ENCODE data around the gene ULBP2. TPM values are rescaled to one million over a fixed set of nuclear protein-coding genes. Genes with fewer than 3 reads are reported as not detected.

The ULBP2 gene, protein sequence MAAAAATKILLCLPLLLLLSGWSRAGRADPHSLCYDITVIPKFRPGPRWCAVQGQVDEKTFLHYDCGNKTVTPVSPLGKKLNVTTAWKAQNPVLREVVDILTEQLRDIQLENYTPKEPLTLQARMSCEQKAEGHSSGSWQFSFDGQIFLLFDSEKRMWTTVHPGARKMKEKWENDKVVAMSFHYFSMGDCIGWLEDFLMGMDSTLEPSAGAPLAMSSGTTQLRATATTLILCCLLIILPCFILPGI
- 1 to 10 TPM; 2.7 to 3.4 TPM for total RNA-seq

DNA sequence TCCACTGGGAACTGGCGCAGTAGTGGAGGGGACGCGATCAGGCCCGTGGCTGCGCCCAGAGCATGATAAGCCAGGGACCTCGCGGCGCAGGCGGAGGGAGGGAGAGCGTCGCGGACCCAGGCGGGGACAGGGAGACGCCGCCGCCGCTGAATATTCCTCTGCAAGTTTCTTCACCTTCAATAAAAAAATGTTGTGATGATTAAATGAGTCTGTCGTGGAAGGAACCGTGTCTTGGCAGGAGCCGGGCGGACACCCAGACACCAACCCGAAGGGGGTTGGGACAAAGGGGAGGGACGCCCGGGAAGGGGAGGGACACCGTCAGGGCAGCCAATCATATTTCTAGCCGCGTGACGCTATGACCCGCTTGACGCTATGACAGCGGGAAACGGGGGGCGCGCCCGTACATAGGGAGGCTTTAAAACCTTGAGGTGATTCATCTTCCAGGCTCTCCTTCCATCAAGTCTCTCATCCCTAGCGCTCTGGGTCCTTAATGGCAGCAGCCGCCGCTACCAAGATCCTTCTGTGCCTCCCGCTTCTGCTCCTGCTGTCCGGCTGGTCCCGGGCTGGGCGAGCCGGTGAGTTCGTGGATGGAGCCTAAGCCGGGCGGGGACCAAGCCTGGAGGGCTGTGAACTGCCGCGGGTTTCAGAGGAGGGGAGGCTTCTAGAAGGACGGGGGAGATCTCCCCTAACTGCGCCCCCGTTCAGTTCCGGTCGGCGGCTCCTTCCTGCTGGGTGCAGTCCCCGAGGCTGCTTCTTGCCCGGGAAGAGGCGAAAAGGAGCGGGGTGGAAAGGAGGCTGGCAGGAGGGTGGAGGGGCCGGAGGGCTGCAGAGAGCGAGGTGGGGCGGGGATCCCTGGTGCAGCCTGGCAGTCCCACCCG lies at the start of gene ULBP2:
ULBP2 (plus strand) TSS at position 432 of the 878 bp plus-strand sequence; CDS start at position 491, 59 bp downstream.

DNA sequence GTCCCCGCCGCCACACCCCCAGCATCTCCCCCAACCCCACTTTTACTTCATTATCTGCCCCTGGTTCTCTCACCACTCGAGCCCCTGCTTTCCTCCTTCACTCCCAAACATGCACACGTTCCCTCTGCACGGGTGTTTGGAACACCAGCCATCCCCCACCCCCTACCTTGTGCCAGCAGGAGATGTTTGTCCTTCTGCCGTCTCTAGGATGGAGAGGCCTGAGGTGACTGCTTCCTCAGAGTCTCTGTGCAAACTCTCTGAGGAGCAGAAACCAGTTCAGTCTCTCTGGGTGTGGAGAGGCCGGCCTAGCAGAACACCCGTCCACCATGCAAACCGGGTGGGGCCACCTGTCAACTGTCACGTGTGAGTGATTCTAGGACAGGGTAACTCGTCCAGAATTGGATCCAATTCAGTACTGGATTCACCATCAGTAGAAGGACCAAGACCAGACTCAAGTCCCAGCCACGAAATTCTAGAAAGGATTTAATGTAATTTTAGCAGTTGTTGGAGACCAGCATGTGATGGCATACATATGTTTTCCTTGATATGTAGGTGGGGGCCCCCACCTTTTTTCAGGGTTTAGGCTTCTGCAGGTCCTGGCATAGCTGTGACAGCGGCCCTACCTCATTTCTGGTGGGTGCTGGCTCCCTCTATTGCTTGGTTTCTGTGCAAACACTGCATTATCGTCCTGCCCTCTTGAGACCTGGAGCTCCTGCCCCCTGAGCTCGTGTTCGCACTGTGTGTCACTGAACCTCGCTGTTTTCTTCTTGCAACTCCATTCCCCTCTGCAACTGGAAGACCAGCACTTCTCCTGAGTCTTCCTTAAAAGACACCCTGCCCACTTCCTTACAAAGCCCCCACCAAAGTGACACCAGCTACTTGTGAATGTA lies 43.7 kb upstream of the ULBP2 start, which contains the start of gene RAET1E:
RAET1E (minus strand) TSS at position 259 of the 890 bp plus-strand sequence. CDS start 7,212 bp downstream, outside the sequence.

DNA sequence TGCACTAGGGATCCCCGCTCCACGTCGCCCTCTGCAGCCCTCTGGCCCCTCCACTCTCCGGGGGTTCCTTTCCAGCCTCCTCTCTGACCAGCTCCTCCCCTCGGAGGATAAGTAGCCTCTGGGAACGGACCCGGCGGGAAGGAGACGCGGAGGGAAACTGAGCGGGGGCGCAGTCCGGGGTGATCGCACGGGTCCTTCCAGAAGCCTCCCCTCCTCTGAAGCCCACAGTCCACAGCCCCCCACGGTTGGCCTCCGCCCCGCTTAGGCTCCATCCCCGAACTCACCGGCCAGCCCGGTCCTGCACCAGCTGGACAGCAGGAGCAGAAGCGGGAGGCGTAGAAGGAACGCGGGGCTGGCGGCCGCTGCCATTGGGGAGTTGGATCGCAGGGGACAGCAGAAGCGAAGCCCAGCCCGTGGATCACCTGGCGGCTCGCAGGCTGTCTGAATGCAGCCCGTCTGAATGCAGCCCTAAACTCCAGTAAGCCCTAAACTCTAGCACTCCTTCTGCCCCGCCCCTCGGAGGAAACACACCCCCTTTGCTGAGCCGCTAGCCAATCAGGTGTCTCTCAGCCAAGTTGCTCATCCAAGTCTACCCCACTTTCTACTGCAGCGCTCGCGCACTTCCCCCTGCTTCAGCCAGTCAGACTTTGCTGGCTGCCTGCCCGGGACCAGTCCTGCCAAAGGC lies 19.0 kb upstream of the ULBP2 start, which contains the start of gene RAET1G:
RAET1G (minus strand) TSS at position 480 of the 685 bp plus-strand sequence; CDS start at position 369, 111 bp downstream.

DNA sequence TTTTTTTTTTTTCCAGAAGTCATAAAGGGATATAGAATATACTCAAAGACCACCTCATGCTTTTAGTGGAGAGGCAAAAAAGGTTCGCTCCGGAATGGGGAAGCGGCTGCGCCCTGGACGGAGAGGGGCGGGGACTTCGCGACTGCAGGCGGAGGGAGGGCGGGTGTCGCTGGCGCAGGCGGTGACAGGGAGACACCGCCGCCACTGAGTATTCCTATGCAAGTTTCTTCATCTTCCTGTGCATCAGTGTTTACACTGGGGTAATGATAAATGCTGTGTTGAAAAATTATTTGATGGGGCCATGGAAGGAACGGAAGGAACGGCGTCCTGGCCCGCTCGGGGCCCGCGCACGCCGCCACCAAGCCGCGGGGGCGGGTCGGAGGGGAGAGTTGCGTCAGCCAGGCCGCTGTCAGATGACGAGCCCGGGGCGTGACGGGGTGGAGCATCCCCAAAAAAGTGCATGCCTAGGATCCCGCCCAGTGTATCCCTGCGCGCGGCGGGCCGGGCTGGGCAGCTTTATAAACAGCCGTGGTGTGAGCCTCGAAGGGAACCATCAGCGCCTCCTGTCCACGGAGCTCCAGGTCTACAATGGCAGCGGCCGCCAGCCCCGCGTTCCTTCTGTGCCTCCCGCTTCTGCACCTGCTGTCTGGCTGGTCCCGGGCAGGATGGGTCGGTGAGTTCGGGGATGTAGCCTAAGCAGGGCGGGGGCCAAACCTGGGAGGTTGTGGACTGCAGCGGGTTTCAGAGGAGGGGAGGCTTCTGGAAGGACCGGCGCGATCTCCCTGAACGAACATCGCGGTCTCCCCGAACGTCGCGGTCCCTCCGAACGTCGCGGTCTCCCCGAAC lies 21.9 kb downstream of the ULBP2 start, which contains the start of gene ULBP1:
ULBP1 (plus strand) TSS at position 482 of the 846 bp plus-strand sequence; CDS start at position 589, 107 bp downstream.

Other genes with a start within 250 kb of the ULBP2 start
- gene LATS1, start 223.9 kb upstream of the ULBP2 start, total RNA-seq, result 10 to 100 TPM; 37.3 to 37.6 TPM
- gene NUP43, start 195.5 kb upstream of the ULBP2 start, total RNA-seq, result 10 to 100 TPM; 47.2 to 50.5 TPM
- gene PCMT1, start 192.3 kb upstream of the ULBP2 start, total RNA-seq, result 10 to 100 TPM; 65.0 to 69.6 TPM
- 1 to 10 TPM; 4.6 to 4.9 TPM for gene LRP11, start 77.7 kb upstream of the ULBP2 start, total RNA-seq
- gene RAET1E, start 43.9 kb upstream of the ULBP2 start, total RNA-seq, result not detected
- gene RAET1G, start 18.9 kb upstream of the ULBP2 start, total RNA-seq, result not detected
- under 1 TPM; 0.82 to 0.96 TPM for gene ULBP1, start 21.9 kb downstream of the ULBP2 start, total RNA-seq
- gene RAET1L, start 83.5 kb downstream of the ULBP2 start, total RNA-seq, result not detected
- gene ULBP3, start 127.1 kb downstream of the ULBP2 start, total RNA-seq, result 1 to 10 TPM; 1.7 to 1.8 TPM
- gene PPP1R14C, start 201.0 kb downstream of the ULBP2 start, total RNA-seq, result not detected